Measurements from ENCODE around the gene ATF2.
"Not testable (repeated sequence)": the region's sequence is repeated elsewhere in the genome, so short reads cannot be mapped to it uniquely, and the experiment has no call there.

The ATF2 gene

GRCh38 chr2:175158894-175159293 is 9.1 kb downstream of the ATF2 start:
- DNase-seq, result no peak

GRCh38 chr2:175156534-175156933 is 11.5 kb downstream of the ATF2 start:
- no peak for DNase-seq

GRCh38 chr2:175154661-175155082 is 13.3 kb downstream of the ATF2 start:
- DNase-seq, result no peak

GRCh38 chr2:175152242-175152641 is 15.8 kb downstream of the ATF2 start:
- no peak for DNase-seq

GRCh38 chr2:175151791-175152190 is 16.2 kb downstream of the ATF2 start:
- no peak for DNase-seq

GRCh38 chr2:175147186-175147585 is 20.8 kb downstream of the ATF2 start:
- DNase-seq, result no peak

GRCh38 chr2:175143678-175144077 is 24.3 kb downstream of the ATF2 start:
- no peak for DNase-seq

GRCh38 chr2:175143191-175143590 is 24.8 kb downstream of the ATF2 start:
- DNase-seq, result no peak

GRCh38 chr2:175140332-175140731 is 27.7 kb downstream of the ATF2 start:
- DNase-seq, result no peak

GRCh38 chr2:175137793-175138192 is 30.2 kb downstream of the ATF2 start:
- no peak for DNase-seq

GRCh38 chr2:175136334-175137215 is 31.4 kb downstream of the ATF2 start:
- DNase-seq, result no peak

GRCh38 chr2:175135862-175136261 is 32.1 kb downstream of the ATF2 start:
- DNase-seq, result no peak

- no peak for DNase-seq
These were observed 32.8 kb downstream of the ATF2 start for GRCh38 chr2:175135177-175135576.

- DNase-seq, result no peak
These were observed 36.8 kb downstream of the ATF2 start for GRCh38 chr2:175131252-175131651.

- no peak for DNase-seq
These were observed 41.3 kb downstream of the ATF2 start for GRCh38 chr2:175126661-175127060.

GRCh38 chr2:175123254-175123653 is 44.7 kb downstream of the ATF2 start:
- no peak for DNase-seq

GRCh38 chr2:175111200-175111657 is 56.8 kb downstream of the ATF2 start:
- no peak for DNase-seq

- not testable (repeated sequence) for DNase-seq
These were observed 59.9 kb downstream of the ATF2 start for GRCh38 chr2:175108091-175108490.

- no peak for DNase-seq
These were observed 60.9 kb downstream of the ATF2 start for GRCh38 chr2:175107146-175107545.

- no peak for DNase-seq
These were observed 64.8 kb downstream of the ATF2 start for GRCh38 chr2:175103191-175103590.

GRCh38 chr2:175101514-175101913 is 66.5 kb downstream of the ATF2 start:
- DNase-seq, result no peak

GRCh38 chr2:175097297-175097696 is 70.7 kb downstream of the ATF2 start:
- DNase-seq, result no peak

GRCh38 chr2:175084117-175084516 is 83.9 kb downstream of the ATF2 start:
- DNase-seq, result not testable (repeated sequence)

- DNase-seq, result no peak
These were observed 87.5 kb downstream of the ATF2 start for GRCh38 chr2:175080479-175080878.

- no peak for DNase-seq
These were observed 91.7 kb downstream of the ATF2 start for GRCh38 chr2:175076272-175076671.
